GM23248 (cell line): ENCODE results near the gene PCDHGA7.

Source experiments
- EZH2 ChIP-seq: fragments of 200-600 bp; sonication (generic); IDR thresholded peaks from 2 replicates; pipeline ENCODE4 v1.6.1; 2018; ENCODE audit warnings: antibody characterized with exemption, mild to moderate bottlenecking; ENCODE audit not compliant: insufficient read depth, poor library complexity, severe bottlenecking
- EZH2phosphoT487 ChIP-seq: fragments of 200-600 bp; sonication (generic); IDR thresholded peaks from 2 replicates; pipeline ENCODE4 v1.6.1; 2018; ENCODE audit warnings: antibody characterized with exemption, moderate library complexity, mild to moderate bottlenecking, low read depth; ENCODE audit not compliant: insufficient read depth

DNA sequence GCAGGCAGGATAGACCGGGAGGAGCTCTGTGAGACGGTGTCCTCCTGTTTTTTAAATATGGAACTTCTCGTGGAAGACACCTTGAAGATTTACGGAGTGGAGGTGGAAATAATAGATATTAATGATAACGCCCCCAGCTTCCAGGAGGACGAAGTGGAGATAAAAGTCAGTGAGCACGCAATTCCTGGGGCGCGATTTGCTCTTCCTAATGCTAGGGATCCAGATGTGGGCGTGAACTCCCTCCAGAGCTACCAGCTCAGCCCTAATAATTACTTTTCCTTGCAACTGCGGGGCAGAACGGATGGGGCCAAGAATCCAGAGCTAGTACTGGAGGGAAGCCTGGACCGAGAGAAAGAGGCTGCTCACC is 38.9 kb downstream of the PCDHGA7 start:
- TF ChIP-seq EZH2phosphoT487: no peak
- TF ChIP-seq EZH2: no peak
